ENCODE measurements around the gene SYNRG.
"Not testable (repeated sequence)": the region's sequence is repeated elsewhere in the genome, so short reads cannot be mapped to it uniquely, and the experiment has no call there.

Gene SYNRG

DNA sequence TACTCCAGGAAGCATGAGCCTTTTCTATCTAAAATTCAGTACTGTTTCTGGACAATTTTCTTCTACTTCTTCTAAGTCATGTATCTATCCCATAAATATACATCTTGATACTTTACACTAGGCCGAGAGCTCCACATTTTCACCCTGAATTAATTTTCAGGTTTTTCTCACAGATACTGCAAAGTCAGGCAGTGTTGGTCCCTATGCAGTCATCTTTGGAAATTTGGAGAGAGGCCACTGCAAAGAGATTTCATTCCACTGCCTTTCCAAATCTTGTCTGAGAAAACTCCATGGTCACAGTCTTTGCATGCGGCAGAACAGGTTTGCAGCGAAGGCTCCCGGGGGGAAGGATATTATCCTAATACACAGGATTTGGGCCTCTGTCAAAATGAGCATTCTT lies 91.3 kb downstream of the SYNRG start:
- ChIA-PET POLR2A (no interaction called here), CTCF (interaction anchor here (0.9 kb wide), 1 partner anchor 52 kb away, joined by 3 read pairs; no protein-coding TSS in a partner anchor)
- no peak for DNase-seq (ENCODE audit: extremely low spot score)
- TF ChIP-seq SP1 (IDR thresholded peaks at IDR 0.05) (no peak), FOXM1 (IDR thresholded peaks at IDR 0.05; ENCODE audit: borderline replicate concordance) (no peak), ZNF384 (IDR thresholded peaks at IDR 0.05) (no peak), FOXK2 (IDR thresholded peaks at IDR 0.05) (no peak), ARNT (IDR thresholded peaks at IDR 0.05) (no peak), CTBP1 (IDR thresholded peaks at IDR 0.05; ENCODE audit: borderline replicate concordance) (no peak), ELF4 (IDR thresholded peaks at IDR 0.05) (no peak), FOXA1 (IDR thresholded peaks at IDR 0.05) (no peak), SUZ12 (IDR thresholded peaks at IDR 0.05) (no peak), LEF1 (IDR thresholded peaks at IDR 0.05; ENCODE audit: borderline replicate concordance) (no peak), HDGF (IDR thresholded peaks at IDR 0.05; ENCODE audit: borderline replicate concordance) (no peak), NFRKB (IDR thresholded peaks at IDR 0.05) (no peak), BHLHE40 (IDR thresholded peaks at IDR 0.05; ENCODE audit: borderline replicate concordance) (no peak), L3MBTL2 (conservative IDR thresholded peaks at IDR 0.05) (no peak), TARDBP (IDR thresholded peaks at IDR 0.05) (no peak)
- TF ChIP-seq, protein P1, sequence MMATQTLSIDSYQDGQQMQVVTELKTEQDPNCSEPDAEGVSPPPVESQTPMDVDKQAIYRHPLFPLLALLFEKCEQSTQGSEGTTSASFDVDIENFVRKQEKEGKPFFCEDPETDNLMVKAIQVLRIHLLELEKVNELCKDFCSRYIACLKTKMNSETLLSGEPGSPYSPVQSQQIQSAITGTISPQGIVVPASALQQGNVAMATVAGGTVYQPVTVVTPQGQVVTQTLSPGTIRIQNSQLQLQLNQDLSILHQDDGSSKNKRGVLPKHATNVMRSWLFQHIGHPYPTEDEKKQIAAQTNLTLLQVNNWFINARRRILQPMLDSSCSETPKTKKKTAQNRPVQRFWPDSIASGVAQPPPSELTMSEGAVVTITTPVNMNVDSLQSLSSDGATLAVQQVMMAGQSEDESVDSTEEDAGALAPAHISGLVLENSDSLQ (IDR thresholded peaks at IDR 0.05), result no peak

DNA sequence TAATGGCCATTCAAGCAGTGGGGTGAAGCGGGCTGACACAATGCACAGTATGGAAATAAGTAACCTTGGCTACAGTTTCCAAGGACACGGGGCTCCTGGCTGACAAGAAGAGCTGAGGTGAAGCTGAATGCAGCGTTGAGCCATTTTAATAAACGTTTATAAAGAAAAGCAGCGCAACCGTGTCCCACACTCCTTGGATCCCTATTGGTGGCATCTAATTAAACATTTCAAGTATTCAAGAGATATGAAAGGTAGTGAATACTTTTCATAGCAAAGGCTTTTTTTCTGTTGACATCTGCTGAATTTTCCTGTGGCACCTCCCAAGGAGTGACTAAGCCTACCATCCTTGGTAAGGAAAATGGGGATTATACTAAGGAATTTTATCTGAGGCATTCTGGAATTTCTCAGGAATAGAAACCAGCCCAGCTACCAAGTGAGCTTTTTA lies 93.1 kb downstream of the SYNRG start:
- no peak for DNase-seq (ENCODE audit: extremely low spot score)
- TF ChIP-seq CTBP1 (IDR thresholded peaks at IDR 0.05; ENCODE audit: borderline replicate concordance), result no peak
- TF ChIP-seq SP1 (IDR thresholded peaks at IDR 0.05), result no peak
- no peak for TF ChIP-seq FOXA1 (IDR thresholded peaks at IDR 0.05)
- TF ChIP-seq, protein P1 (IDR thresholded peaks at IDR 0.05), result no peak
- TF ChIP-seq ELF4 (IDR thresholded peaks at IDR 0.05), result no peak
- TF ChIP-seq TARDBP (IDR thresholded peaks at IDR 0.05), result no peak
- TF ChIP-seq ZNF384 (IDR thresholded peaks at IDR 0.05), result no peak
- no peak for TF ChIP-seq L3MBTL2 (conservative IDR thresholded peaks at IDR 0.05)
- TF ChIP-seq LEF1 (IDR thresholded peaks at IDR 0.05; ENCODE audit: borderline replicate concordance), result no peak
- ChIA-PET CTCF (no interaction called here), POLR2A (no interaction called here)

DNA sequence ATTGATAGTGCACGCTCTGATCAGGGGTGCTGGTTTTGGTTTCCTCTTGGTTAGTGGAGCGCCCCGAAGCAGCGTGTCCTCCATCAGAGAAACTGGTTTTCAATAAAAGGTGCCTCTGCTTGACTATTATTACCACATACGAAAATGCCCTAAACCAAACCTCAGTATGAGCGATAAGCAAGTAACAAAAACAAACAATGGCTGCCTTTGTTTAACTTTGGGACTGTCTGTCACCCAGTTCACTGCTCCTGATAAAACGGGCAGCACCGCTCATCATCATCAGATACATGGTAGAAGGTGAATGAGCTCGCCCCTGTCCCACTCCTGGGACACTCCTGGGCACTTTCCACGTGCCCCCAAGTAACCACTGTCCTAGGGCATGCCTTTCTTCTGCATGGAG lies 95.5 kb downstream of the SYNRG start:
- POLR2A ChIA-PET, result no interaction called here
- no peak for DNase-seq (ENCODE audit: extremely low spot score)
- CTCF ChIA-PET, result no interaction called here
- TF ChIP-seq LEF1 (IDR thresholded peaks at IDR 0.05; ENCODE audit: borderline replicate concordance), result no peak
- TF ChIP-seq NFRKB (IDR thresholded peaks at IDR 0.05), result no peak
- no peak for TF ChIP-seq TARDBP (IDR thresholded peaks at IDR 0.05)
- no peak for TF ChIP-seq CTBP1 (IDR thresholded peaks at IDR 0.05; ENCODE audit: borderline replicate concordance)
- TF ChIP-seq BHLHE40 (IDR thresholded peaks at IDR 0.05; ENCODE audit: borderline replicate concordance), result no peak
- no peak for TF ChIP-seq SUZ12 (IDR thresholded peaks at IDR 0.05)
- TF ChIP-seq L3MBTL2 (conservative IDR thresholded peaks at IDR 0.05), result no peak
- TF ChIP-seq, protein P1 (IDR thresholded peaks at IDR 0.05), result no peak
- no peak for TF ChIP-seq ZNF384 (IDR thresholded peaks at IDR 0.05)
- TF ChIP-seq FOXM1 (IDR thresholded peaks at IDR 0.05; ENCODE audit: borderline replicate concordance), result no peak
- TF ChIP-seq FOXA1 (IDR thresholded peaks at IDR 0.05), result no peak
- no peak for TF ChIP-seq HDGF (IDR thresholded peaks at IDR 0.05; ENCODE audit: borderline replicate concordance)
- no peak for TF ChIP-seq ARNT (IDR thresholded peaks at IDR 0.05)
- no peak for TF ChIP-seq SP1 (IDR thresholded peaks at IDR 0.05)
- TF ChIP-seq ELF4 (IDR thresholded peaks at IDR 0.05), result no peak
- TF ChIP-seq FOXK2 (IDR thresholded peaks at IDR 0.05), result no peak

DNA sequence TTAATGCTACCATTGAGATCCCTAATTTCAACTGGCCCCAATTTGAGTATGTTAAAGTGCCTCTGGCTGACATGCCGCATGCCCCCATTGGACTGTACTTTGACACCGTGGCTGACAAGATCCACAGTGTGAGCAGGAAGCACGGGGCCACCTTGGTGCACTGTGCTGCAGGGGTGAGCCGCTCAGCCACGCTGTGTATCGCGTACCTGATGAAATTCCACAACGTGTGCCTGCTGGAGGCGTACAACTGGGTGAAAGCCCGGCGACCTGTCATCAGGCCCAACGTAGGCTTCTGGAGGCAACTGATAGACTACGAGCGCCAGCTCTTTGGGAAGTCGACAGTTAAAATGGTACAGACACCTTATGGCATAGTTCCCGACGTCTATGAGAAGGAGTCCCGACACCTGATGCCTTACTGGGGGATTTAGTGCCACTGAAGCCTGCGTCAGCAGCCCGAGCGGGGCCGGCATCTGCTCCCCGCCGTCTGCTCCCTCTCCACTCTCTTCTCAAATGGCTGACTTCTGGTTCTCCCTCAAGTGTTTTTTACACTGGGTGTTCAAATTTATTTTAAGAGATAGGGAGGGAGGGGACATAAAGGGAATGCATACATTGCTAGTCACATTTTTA lies 96.7 kb downstream of the SYNRG start:
- POLR2A ChIA-PET, result no interaction called here
- CTCF ChIA-PET, result no interaction called here
- no peak for TF ChIP-seq HDGF (IDR thresholded peaks at IDR 0.05; ENCODE audit: borderline replicate concordance)
- no peak for DNase-seq (ENCODE audit: extremely low spot score)

DNA sequence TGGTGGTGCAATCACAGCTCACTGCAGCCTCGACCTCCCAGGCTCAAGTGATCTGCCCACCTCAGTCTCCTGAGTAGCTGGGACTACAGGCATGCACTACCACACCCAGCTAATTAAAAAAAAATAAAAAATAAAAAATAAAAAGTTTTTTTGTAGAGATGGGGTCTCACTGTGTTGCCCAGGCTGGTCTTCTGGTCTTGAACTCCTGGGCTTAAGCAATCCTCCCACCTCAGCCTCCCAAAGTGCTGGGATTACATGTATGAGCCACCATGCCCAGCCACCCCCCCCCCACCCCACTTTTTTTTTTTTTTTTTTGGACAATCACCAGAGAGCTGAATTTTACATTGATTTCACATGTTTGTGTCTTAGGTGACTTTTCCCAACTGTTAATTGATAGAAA lies 97.6 kb downstream of the SYNRG start:
- CTCF ChIA-PET, result interaction anchor here (0.6 kb wide), 1 partner anchor 159 kb away, joined by 3 read pairs; no protein-coding TSS in a partner anchor
- DNase-seq (ENCODE audit: extremely low spot score); POLR2A ChIA-PET: not testable (repeated sequence)

DNA sequence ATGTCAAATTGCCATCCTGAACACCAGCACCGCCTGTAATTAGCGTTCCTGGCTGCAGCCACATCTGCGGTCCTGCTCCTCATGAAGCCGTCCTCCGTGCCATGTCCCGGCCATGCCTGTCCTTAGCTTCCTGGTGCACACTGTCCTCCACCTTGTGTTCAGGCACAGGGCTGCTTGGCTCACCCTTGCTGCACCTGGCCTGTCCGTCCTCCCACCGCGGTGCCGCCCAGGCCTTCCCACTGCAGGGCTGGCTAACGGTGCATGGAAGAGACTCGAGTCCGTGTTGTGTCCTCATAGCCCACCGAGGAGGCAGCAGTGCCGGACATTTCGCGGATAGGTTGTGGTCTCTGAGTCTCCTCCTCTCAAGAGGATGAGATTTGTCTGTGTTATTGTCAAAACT lies 99.2 kb downstream of the SYNRG start:
- CTCF ChIA-PET, result no interaction called here
- POLR2A ChIA-PET, result no interaction called here
- DNase-seq (ENCODE audit: extremely low spot score), result no peak
- TF ChIP-seq TARDBP (IDR thresholded peaks at IDR 0.05) (no peak), NFRKB (IDR thresholded peaks at IDR 0.05) (no peak), FOXM1 (IDR thresholded peaks at IDR 0.05; ENCODE audit: borderline replicate concordance) (no peak), ELF4 (IDR thresholded peaks at IDR 0.05) (no peak), L3MBTL2 (conservative IDR thresholded peaks at IDR 0.05) (no peak), ZNF384 (IDR thresholded peaks at IDR 0.05) (no peak), SP1 (IDR thresholded peaks at IDR 0.05) (no peak), LEF1 (IDR thresholded peaks at IDR 0.05; ENCODE audit: borderline replicate concordance) (no peak), ARNT (IDR thresholded peaks at IDR 0.05) (no peak), FOXA1 (IDR thresholded peaks at IDR 0.05) (no peak)

All from HEK293T (cell line).